Measurements from ENCODE around the gene LYPD5. TPM values are rescaled to one million over a fixed set of nuclear protein-coding genes. Genes with fewer than 3 reads are reported as not detected.
"Not testable (repeated sequence)": the region's sequence is repeated elsewhere in the genome, so short reads cannot be mapped to it uniquely, and the experiment has no call there.

Gene LYPD5, protein sequence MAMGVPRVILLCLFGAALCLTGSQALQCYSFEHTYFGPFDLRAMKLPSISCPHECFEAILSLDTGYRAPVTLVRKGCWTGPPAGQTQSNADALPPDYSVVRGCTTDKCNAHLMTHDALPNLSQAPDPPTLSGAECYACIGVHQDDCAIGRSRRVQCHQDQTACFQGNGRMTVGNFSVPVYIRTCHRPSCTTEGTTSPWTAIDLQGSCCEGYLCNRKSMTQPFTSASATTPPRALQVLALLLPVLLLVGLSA
- 1.6 TPM for total RNA-seq

DNA sequence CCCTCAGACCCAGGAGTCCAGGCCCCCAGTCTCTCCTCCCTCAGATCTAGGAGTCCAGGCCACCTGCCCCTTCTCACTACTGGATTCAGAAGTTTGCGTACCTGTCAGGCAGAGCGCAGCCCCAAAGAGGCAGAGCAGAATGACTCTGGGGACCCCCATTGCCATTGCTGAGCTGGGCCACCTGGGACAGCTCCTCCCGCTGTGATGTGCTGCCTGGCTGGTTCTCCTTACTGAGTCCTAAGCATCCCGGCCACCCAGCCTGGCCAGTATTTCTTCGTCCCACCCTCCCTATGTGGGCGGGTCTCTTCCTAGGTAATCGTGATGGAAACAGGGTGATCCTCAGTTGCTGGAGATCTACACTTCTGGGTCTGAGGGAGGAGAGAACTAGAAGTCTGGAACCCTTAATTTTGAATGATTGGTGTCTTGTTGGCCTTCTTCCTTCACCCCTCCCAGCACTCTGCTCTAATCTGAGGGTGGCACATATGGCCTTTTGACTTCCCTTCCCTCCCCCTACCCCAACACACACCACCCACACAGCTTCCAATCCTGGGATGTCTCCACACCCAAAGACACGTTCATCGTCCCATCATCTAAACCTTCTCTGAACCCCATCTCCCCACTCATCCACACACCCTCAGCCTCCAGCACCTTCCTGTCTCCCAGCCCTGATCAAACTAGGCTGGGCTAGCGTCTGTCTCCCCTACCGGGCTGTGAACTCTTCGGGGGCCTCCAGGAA is at the start of gene LYPD5:
Gene LYPD5, minus strand, starts transcription at position 232 of the 736 bp plus-strand sequence. Its CDS starts 67 bp downstream, at position 165.
- no peak for DNase-seq

DNA sequence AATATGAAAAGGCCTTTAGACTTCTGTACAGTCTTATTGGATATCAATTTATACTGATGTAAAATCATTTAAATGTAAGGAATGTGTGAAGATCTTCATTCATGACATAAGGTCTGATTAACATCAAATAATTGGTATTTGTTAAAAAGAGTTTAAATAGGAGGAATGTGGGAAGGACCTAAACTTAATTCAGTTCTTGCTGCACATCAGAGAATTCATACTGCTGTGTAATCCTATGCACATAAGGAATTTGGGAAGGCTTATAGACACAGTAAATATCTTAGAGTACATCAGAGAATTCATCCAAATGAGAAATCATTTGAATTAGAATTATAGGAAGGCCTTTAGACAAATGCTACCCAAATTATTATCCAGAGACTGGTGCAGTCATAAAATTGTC is 46.6 kb upstream of the LYPD5 start:
- DNase-seq, result no peak

DNA sequence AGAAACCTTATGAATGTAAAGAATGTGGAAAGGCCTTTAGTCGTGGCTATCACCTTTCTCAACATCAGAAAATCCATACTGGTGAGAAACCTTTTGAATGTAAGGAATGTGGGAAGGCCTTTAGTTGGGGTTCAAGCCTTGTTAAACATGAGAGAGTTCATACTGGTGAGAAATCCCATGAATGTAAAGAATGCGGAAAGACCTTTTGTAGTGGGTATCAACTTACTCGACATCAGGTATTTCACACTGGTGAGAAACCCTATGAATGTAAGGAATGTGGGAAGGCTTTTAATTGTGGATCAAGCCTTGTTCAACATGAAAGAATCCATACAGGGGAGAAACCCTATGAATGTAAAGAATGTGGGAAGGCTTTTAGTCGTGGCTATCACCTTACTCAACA is 45.6 kb upstream of the LYPD5 start:
- no peak for DNase-seq

DNA sequence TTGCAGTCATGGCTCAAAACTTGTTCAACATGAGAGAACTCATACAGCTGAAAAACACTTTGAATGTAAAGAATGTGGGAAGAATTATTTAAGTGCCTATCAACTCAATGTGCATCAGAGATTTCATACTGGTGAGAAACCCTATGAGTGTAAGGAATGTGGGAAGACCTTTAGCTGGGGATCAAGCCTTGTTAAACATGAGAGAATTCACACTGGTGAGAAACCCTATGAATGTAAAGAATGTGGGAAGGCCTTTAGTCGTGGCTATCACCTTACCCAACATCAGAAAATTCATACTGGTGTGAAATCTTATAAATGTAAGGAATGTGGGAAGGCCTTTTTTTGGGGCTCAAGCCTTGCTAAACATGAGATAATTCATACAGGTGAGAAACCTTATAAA is 45.0 kb upstream of the LYPD5 start:
- no peak for DNase-seq

DNA sequence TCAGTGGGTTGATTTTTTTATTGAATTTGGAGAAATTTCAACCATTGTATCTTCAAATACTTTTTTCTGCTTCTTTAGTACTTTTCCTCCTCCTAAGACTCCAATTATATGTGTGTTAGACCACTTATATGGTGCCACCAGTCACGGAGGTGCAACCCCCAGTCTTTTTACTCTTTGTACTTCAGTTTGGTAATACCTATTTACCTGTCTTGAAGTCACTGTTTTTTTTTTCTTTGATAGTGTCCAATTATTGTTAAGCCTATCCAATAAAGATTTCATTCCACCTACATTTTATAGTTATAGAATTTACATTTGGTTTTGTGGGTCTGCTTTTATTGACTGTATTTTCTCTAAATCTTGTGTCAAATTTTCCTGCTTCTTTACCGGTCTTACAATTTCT is 39.8 kb upstream of the LYPD5 start:
- no peak for DNase-seq

DNA sequence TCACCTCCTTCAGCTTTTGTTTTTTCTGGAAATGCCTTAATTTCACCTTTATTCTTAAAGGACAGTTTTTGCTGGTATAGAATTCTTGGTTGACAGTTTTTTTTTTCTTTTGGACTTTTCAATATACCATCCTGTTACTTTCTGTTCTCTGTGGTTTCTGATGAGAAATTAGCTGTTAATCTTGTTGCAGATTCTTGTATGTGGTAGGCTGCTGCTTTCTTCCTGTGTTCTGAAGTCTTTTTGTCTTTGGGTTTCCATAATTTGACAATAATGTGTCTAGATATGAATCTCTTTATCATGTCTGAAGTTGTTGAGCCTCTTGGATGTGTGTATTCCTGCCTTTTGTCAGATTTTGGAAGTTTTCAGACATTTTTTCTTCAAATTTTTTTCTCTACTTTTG is 36.9 kb upstream of the LYPD5 start:
- no peak for DNase-seq

DNA sequence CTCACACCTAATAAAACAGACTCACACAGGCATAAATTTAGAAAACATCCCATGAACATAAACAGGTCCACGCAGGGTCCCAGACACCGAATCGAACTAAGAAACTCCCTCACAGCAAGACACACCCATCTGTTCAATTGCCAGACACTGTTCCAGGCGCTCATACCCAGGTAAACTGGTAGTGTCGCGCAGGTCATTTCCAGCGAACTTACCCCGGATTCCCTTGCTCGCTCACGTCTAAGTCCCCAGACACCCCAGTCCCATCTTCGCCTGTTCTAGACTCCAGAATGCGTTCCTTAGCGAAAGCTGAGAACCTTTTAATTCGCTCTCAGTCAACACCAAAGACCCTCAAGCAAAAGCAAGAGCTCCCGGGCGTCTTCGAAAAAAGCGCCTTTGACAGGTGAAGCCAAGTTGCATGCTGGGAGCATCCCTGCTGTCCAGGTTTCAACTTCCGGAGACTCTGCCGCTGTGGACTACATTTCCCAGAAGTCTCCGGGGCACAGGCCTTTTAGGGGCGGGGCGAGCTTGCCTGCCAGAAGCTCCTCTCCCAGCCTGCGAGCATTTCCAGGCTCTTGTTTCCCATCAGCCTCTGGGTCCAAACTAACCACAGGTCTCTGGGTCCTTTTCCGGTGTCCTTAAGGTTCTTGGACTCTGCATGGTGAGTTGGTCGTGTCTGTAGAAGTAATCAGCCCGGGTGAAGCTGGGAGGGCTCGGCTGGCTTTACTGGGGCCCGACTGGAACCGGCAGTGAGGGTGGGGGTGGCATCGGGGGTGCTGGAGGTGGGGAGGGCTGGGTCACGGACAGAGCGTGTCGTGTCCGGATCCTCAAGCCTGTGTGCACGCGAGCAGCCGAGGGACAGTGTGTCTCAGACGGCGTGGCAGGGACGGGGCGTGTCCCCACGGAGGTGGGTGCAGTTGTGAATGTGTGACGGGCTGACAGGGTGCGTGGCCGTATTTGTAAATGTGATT is 24.8 kb upstream of the LYPD5 start, which contains the start of gene ZNF283:
Gene ZNF283, plus strand, starts transcription at position 535 of the 968 bp plus-strand sequence. CDS start 6,184 bp downstream, outside the sequence.
- peak; percentile 92 for DNase-seq

DNA sequence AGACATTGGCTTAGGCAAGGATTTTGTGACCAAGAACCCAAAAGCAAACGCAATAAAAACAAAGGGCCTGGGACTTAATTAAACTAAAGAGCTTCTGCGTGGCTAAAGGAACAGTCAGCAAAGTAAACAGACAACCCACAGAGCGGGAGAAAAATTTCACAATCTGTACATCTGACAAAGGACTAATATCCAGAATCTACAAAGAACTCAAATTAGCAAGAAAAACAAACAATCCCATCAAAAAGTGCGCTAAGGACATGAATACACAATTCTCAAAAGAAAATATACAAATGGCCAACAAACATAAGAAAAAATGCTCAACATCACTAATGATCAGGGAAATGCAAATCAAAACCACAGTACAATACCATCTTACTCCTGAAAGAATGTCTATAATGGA is 22.3 kb upstream of the LYPD5 start:
- not testable (repeated sequence) for DNase-seq

DNA sequence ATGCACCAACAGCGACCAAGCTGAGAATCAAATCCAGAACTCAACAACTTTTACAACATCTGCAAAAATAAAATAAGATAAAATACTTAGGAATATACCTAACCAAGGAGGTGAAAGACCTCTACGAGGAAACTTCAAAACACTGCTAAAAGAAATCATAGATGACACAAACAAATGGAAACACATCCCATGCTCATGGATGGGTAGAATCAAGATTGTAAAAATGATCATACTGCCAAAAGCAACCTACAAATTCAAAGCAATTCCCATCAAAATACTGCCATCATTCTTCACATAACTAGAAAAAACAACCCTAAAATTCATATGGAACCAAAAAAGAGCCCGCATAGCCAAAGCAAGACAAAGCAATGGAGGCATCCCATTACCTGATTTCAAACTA is 21.6 kb upstream of the LYPD5 start:
- not testable (repeated sequence) for DNase-seq

DNA sequence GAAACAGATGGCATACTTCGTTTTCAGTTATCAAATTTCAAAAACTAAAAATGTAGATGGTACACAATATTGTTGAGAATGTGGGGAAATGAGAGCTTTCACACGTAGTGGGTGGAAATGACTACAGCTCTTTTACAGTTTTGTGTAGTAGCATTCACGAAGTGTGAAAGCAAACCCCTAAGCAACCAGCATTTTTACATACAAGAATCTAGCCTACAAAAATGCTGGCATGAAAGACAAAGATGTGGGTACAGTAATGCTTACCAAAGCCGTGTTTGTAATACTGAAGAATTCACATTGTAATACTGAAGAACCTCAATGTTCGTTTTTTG is 18.6 kb upstream of the LYPD5 start:
- DNase-seq, result no peak

DNA sequence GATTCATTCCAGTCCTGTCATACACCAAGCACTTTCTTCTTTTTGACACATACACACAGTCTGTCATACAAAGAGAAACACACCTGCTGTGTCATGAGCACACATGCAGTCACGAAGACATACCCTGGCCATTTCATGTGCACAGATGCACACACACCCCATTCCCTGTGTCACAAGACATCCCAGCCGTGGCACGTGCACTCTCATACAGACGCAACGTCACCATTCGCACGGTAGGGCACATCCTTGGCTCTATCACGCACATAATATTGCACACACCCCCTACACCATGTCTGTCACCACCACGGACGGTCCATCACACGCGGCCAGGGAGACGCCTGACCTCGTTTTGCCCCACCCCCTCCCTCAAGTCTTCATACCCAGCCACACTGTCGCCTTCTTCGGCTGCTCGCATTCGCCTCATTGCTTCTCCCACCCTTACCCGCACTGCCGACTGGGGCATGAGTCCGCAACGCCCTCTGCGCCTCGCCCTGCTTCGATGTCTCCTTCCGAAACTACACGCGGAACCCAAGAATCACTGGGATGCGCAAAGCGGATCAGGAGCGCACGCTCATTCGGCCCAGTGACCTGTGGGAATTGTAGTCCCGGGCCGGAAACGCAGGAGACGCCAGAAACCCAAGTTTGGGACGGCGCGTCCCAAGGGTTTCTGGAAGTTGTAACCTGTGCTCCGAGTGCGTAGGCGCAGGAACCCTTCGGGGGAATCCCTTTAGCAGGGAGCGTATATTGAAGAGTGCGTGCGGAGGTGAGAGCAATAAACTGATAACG is 18.0 kb upstream of the LYPD5 start:
- peak; percentile 43 for DNase-seq

DNA sequence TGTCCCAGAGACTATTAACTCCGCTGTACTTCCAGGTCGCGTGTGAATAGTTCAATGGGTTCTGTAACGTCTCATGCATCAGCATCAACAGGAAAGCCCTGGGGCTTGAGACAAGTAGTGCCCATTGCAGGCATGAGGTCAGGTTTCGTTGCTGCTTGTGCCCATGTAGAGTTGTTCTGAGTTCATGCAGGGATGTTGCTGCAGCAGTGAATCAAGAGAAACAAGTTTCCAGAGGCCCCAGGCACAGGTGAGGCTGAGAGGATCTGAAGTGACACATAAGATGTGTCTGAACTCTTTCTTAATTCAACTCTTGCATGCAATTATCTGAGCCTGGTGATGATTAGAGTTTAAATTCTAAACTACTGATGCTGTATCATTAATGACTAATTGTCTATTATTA is 16.3 kb upstream of the LYPD5 start:
- DNase-seq, result no peak

DNA sequence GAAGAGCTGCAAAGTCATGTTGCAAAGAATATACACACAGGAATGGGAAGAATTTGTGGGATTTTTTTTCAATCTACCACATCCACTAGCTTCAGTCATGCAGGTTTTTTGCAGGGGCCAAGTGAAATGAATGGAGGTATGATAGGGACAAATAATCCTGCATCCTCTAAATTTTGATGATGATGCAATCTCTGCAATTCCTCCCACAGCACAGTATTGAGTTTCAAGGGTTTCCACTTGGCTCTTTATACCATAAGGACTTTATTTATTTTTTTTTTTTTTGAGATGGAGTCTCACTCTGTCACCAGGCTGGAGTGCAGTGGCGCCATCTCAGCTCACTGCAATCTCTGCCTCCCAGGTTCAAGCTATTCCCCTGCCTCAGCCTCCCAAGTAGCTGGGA is 15.2 kb upstream of the LYPD5 start:
- DNase-seq, result not testable (repeated sequence)

DNA sequence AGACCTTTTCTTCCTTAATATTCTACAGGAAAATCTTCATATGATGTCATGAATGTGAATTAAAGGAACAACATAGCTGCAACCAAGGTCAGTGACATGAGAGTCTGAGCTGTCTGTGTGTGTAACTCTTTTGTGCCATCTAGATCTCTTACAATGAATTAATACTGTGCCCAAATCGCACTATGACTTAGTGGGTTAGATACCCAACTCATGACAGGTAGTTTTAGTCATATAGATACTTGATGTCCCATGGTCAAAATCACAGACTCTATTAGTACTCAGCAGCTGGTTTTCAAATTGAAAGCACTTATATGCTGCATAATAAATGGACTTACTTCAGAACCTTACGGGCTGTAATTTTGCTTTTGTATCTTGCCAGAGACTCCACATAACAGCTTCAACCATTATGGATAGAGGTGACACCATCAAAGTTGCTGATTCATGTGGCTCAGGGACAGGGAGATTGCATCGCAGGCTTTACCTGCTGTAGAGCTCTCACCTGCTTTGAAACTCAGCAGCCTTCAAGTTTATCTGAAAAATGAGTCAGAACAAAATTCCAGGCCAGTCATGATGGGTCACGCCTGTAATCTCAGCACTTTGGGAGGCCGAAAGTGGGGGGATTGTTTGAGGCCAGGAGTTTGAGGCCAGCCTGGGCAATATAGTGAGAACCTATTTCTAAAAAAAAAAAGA is 12.6 kb upstream of the LYPD5 start:
- no peak for DNase-seq

DNA sequence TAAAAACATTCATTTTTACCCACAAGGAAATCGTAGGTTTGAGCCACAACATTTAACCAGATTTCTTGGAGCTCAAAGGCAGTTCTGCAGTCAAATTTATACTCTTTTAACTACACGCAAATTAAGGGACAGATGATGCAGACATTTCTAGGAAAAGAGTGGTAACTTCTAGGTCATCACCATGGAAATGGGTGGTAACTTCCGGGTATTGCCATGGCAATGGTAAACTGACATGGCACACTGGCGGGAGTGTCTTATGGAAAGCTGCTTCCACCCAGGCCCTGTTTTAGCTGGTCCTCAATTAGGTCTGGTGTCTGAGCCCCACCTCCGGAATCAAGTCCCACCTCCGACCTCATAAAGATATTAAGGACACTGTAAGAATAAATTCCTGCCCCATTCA is 10.4 kb upstream of the LYPD5 start:
- DNase-seq, result no peak

DNA sequence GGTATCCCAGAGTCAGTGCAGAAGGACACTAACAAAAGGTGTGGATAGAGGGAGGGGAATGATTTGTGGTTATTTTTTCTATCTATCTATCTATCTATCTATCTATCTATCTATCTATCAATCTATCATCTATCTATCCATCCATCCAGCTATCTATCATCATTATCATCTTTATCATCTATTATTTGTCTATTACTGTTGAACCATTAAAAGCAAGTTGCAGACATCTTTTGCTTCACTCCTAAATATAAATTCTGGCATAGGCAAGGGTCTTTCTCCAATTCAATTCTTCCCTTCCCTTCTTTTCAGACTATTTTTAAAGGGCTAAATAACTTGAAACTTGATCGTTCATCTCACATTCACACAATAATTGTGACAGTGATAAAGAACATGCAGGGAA is 10.0 kb upstream of the LYPD5 start:
- no peak for DNase-seq

DNA sequence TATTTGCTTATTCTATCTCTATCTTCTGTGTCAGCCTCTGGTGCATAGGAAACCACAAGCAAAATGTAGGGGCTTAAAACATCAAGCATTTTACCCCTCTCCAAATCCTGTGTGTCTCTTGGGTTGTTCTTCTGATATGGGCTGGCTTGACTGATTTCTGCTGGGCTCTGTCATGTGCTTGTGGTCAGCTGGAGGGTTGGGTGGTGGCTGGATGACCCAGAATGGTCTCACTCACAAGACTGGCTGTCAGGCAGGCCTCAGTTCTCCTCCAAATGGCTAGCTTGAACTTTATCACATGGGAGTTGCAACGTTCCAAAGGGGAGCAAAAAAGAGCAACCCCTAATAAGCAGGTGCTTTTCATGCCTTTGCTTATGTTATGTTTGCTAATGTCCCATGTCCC is 9.6 kb upstream of the LYPD5 start:
- DNase-seq, result no peak

DNA sequence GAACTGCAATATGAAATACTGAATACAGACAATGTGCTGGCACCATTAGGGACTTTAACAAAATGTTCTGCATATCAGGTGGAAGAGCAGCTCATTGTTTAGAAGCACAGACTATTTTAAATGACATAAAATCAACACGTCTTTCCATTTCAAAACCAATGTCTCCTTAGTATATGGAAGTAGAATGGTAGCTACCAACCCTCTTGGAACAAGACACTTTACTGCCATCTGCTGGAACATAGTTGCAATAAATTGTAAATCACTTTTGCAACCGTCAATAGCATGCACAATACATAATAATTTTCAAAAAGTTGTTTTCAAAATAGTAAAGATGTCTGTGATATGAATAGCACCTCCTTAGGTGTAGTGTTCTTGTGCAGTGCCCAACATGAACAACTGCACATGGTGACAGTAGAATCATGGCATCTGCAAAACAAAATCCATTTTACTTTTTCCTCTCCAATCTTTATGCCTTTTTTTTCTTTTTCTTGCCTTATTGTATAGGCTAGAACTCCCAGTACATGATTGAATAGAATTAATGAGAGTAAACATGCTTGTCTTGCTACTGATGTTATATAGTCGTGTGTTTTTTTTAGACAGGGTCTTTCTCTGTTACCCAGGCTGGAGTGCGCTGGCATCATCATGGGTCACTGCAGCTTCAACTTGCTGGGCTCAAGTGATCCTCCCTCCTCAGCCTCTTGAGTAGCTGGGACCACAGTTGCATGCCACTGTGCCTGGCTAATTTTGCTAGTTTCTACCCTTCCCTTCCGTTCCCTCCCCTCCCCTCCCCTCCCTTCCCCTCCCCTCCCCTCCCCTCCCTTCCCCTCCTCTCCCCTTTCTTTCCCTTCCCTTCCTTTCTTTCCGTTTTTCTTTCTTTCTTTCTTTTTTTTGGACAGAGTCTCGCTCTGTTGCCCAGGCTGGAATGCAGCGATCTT is 7.8 kb upstream of the LYPD5 start:
- no peak for DNase-seq

DNA sequence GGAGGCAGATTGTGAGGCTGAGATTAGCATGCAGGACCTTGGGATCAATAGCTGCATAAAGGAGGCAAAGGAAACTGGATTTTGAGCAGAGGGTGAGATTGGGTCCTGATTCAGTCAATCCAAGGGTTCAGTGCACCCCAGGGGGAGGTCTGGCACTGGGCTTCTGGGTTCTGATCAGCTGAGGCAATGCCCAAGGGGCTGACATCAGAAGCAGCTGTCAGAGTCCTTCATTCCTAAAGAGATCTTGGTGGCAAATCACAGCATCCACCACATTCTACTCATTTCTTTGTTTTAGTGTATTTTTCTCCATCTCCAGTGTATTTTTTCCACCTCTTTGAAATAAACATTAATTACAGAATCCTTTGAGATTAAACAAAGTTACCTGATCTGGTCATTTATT is 5.4 kb upstream of the LYPD5 start:
- DNase-seq, result no peak

DNA sequence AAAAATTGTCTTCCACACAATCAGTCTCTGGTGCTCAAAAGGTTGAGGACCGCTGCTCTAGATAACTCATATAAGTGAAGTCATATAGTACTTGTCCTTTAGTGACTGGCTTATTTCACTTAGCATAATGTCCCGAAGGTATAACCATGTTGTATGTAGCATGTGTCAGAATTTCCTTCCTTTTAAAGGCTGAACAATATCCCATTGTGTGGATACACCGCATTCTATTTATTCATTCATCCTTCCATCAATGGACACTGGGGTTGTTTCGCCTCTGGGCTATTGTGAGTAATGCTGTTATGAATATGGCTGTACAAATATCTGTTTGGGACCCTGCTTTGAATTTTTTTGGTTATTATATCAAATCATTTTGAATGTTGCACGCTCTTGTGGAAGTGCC is 4.6 kb upstream of the LYPD5 start:
- no peak for DNase-seq

Measured in occipital lobe (tissue), 2 donors.